ENCODE results near the gene ARHGEF5. TPM values are rescaled to one million over a fixed set of nuclear protein-coding genes. Genes with fewer than 3 reads are reported as not detected.
A peak's percentile ranks its signal among the peaks of the same experiment; 100 is the strongest.

The ARHGEF5 gene
- total RNA-seq, 2 donors from 2014 or later = 22.7 to 29.0 TPM

GRCh38 chr7:144390481-144390880 is 35.3 kb downstream of the ARHGEF5 start:
- no peaks in the 10 kb centered on the region for H3K27me3 ChIP-seq (replicated peaks; ENCODE audit: insufficient read depth)
- TF ChIP-seq CTCF (IDR thresholded peaks at IDR 0.05) = peak in 1 of 4 experiments; percentile 4
- peak; percentile 88 for TF ChIP-seq POLR2AphosphoS5 (IDR thresholded peaks at IDR 0.05)
- TF ChIP-seq POLR2A (IDR thresholded peaks at IDR 0.05) = no peak
- WGBS = 12% methylated on average over 7 of the region's 7 CpGs
- H3K9me3 ChIP-seq = no peaks in the 10 kb centered on the region
- peaks cover 7% of the 10 kb centered on the region for H3K4me1 ChIP-seq (replicated peaks)
- no peaks in the 10 kb centered on the region for H3K36me3 ChIP-seq
- peak overlapping the region; percentile 62 to 88 for H3K27ac ChIP-seq
- intact Hi-C loops (cut with DNase I) = no loop called here
- no peak overlapping the region for H3K4me3 ChIP-seq
- DNase-seq (ENCODE audit: low spot score) = peak; percentile 83

DNA sequence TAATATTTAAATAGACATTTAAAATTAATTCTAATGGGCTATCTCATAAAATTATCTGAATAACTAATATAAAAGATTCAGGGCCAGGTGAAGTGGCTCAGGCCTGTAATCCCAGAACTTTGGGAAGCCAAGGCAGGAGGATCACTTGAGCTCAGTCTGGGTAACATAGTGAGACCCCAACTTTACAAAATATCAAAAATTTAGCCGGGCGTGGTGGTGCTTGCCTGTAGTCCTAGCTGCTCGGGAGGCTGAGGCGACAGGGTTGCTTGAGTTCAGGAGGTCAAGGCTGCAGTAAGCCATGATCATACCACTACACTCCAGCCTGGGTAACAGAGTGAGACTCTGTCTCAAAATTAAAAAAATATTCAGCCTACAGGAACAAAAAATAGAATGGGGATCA is 35.8 kb downstream of the ARHGEF5 start:
- TF ChIP-seq POLR2AphosphoS5 (IDR thresholded peaks at IDR 0.05) = no peak
- no peak for TF ChIP-seq CTCF (IDR thresholded peaks at IDR 0.05)
- no peak for TF ChIP-seq POLR2A (IDR thresholded peaks at IDR 0.05)
- Histone ChIP-seq H3K4me3 (no peak overlapping the region), H3K27me3 (replicated peaks; ENCODE audit: insufficient read depth) (no peaks in the 10 kb centered on the region), H3K9me3 (no peaks in the 10 kb centered on the region), H3K27ac (peak overlapping the region; percentile 62 to 88), H3K36me3 (no peaks in the 10 kb centered on the region), H3K4me1 (replicated peaks) (peaks cover 7% of the 10 kb centered on the region)
- 94% methylated on average over 4 of the region's 4 CpGs for whole genome bisulfite sequencing
- intact Hi-C loops (cut with DNase I) = no loop called here
- DNase-seq (ENCODE audit: low spot score) = no peak

- DNase-seq (ENCODE audit: low spot score) = peak; percentile 34
- Histone ChIP-seq H3K9me3 (no peaks in the 10 kb centered on the region), H3K4me1 (replicated peaks) (peaks cover 7% of the 10 kb centered on the region), H3K27me3 (replicated peaks; ENCODE audit: insufficient read depth) (no peaks in the 10 kb centered on the region), H3K4me3 (no peak overlapping the region), H3K27ac (peak overlapping the region; percentile 62 to 88), H3K36me3 (no peaks in the 10 kb centered on the region)
- intact Hi-C loops (cut with DNase I) = no loop called here
- TF ChIP-seq POLR2AphosphoS5 (IDR thresholded peaks at IDR 0.05) (peak; percentile 44), POLR2A (IDR thresholded peaks at IDR 0.05) (no peak), CTCF (IDR thresholded peaks at IDR 0.05) (peak; percentile 20 to 81 (median 75))
- 3% methylated on average over 8 of the region's 8 CpGs for WGBS
Measured at GRCh38 chr7:144391823-144392255, 36.6 kb downstream of the ARHGEF5 start.

DNA sequence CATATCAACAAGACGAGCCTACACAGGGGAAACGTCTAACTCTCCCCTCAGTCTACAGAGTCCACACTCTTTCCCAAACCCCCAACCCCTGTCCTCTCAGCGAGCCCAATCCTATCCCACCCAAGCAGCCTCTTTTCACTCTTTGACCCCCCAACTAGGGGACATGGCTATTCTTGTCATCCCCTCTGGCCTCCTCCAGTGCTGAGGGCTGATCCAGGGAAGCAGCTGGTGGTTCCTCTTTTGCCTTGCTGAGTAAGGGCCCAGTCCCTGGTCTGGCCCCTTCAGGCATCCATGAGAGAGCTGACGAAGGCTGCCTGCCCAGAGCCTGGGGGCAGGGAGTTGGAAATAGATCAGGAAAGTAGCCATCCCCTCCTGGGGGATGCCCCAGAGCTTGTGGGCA is 41.9 kb downstream of the ARHGEF5 start:
- WGBS = 100% methylated on average over 4 of the region's 4 CpGs
- H3K4me1 ChIP-seq (replicated peaks) = no peaks in the 10 kb centered on the region
- intact Hi-C loops (cut with DNase I) = no loop called here
- no peak overlapping the region for H3K27ac ChIP-seq
- DNase-seq (ENCODE audit: low spot score) = no peak
- H3K9me3 ChIP-seq = no peaks in the 10 kb centered on the region
- TF ChIP-seq CTCF (IDR thresholded peaks at IDR 0.05) (no peak), POLR2AphosphoS5 (IDR thresholded peaks at IDR 0.05) (no peak), POLR2A (IDR thresholded peaks at IDR 0.05) (no peak)
- no peak overlapping the region for H3K4me3 ChIP-seq
- H3K36me3 ChIP-seq = no peaks in the 10 kb centered on the region
- no peaks in the 10 kb centered on the region for H3K27me3 ChIP-seq (replicated peaks; ENCODE audit: insufficient read depth)

DNA sequence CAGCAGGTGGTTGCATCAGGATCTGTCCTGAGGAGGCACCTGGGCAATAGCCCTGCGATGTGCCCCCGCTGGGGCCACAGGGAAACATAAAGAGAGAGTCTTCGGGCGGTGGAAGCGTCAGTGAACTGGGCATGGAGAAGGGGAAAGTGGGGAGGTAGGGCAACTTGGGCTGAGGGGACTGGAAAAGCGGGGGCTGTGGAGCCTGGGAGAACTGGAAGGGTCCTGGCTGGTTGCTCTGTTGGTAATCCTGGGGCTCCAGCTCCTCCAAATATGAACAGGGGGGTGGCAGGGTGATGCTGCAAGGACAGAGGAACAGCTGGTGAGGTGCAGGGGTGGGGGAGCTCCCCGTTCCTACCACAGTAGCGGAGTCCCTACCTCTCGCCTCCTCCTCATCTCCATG is 43.1 kb downstream of the ARHGEF5 start:
- TF ChIP-seq POLR2AphosphoS5 (IDR thresholded peaks at IDR 0.05) = no peak
- no peak for TF ChIP-seq POLR2A (IDR thresholded peaks at IDR 0.05)

More for the DNA sequence above, 43.1 kb downstream of the ARHGEF5 start:
- Histone ChIP-seq H3K4me3 (no peak overlapping the region), H3K27ac (no peak overlapping the region), H3K36me3 (no peaks in the 10 kb centered on the region), H3K4me1 (replicated peaks) (no peaks in the 10 kb centered on the region), H3K9me3 (no peaks in the 10 kb centered on the region), H3K27me3 (replicated peaks; ENCODE audit: insufficient read depth) (no peaks in the 10 kb centered on the region)
- WGBS = 90% methylated on average over 9 of the region's 9 CpGs
- intact Hi-C loops (cut with DNase I) = no loop called here
- DNase-seq (ENCODE audit: low spot score) = no peak

All from prostate gland (tissue), 2 donors.